Heart right ventricle (tissue), 16 donors: ENCODE results near the gene CXCL10. TPM values are rescaled to one million over a fixed set of nuclear protein-coding genes. Genes with fewer than 3 reads are reported as not detected.

Experiments
- ATAC-seq, 8 donors: fragments of 200-7000 bp; cut with Tn5 transposase; one replicate each; pipeline ENCODE4 v1.9.1; 2020; ENCODE audit warnings: mild to moderate bottlenecking in 8 of 8, moderate library complexity in 8 of 8, moderate number of reproducible peaks in 1 of 8
- DNase-seq, 2 donors: peaks; one replicate each; pipeline ENCODE4 v3.0.0-alpha.2; 2020
- H3K27ac ChIP-seq, 10 donors: fragments of 200-600 bp; sonication (generic) in 2 of 10; one replicate each; pipeline versions ENCODE4 v1.5.0 to v1.8.0; 2020 to 2022; ENCODE audit warnings: mild to moderate bottlenecking in 3 of 10
- H3K27me3 ChIP-seq, 7 donors: fragments of 200-600 bp; one replicate each; pipeline ENCODE4 v1.8.0; 2021 to 2022; ENCODE audit warnings: mild to moderate bottlenecking in 2 of 7
- H3K36me3 ChIP-seq, 9 donors: fragments of 200-600 bp; sonication (generic) in 1 of 9; one replicate each; pipeline versions ENCODE4 v1.5.0 to v1.8.0; 2020 to 2022; ENCODE audit warnings: mild to moderate bottlenecking in 2 of 9
- H3K4me1 ChIP-seq, 9 donors: fragments of 200-600 bp; sonication (generic) in 1 of 9; one replicate each; pipeline versions ENCODE4 v1.5.0 to v1.8.0; 2020 to 2022; ENCODE audit warnings: mild to moderate bottlenecking in 4 of 9
- H3K4me3 ChIP-seq, 10 donors: fragments of 200-600 bp; sonication (generic) in 2 of 10; one replicate each; pipeline versions ENCODE4 v1.5.0 to v1.8.0; 2020 to 2022; ENCODE audit warnings: mild to moderate bottlenecking in 7 of 10, moderate library complexity in 2 of 10
- H3K9me3 ChIP-seq, 11 donors: fragments of 200-600 bp in 10 of 11; sonication (generic) in 2 of 11; one replicate each; pipeline versions ENCODE4 v1.5.0 to v1.8.0; 2013 to 2022; ENCODE audit warnings: mild to moderate bottlenecking in 2 of 11, control low read depth in 1 of 11, moderate library complexity in 1 of 11
- WGBS, 2 donors: extraction: QIAGEN DNeasy Blood & Tissue Kit; methylation state at CpG; one replicate each; pipeline ENCODE4 v1.1.7; 2013; ENCODE audit warnings: inconsistent platforms in 1 of 2; 5-methylcytosine and 5-hydroxymethylcytosine counted together
- intact Hi-C, 10 donors: fragments of 100-400 bp; cut with DNase I; formaldehyde crosslinking; loops; one replicate each; pipeline versions ENCODE4 v1.11.1 to v1.14.2; 2022
- polyA plus RNA-seq, 2 donors: library from polyadenylated mRNA; stranded (reverse); fragments of 200-250 nt; gene quantifications; one replicate each; pipeline ENCODE4 v1.2.3, GENCODE V29; 2013
- total RNA-seq, 10 donors: library from RNA; stranded (reverse); fragmentation: NEBNext Ultra II Directional in 3 of 10; extraction: Animal tissue kit (Norgen Biotek cat#: 25700) in 3 of 10; gene quantifications; one replicate each; pipeline versions ENCODE4 v1.2.1 to v1.2.4, GENCODE V29; 2021 to 2023
- TF ChIP-seq, protein P1 (sequence below), 9 donors: fragments of 200-600 bp; sonication (generic) in 2 of 9; IDR thresholded peaks; one replicate each; pipeline versions ENCODE4 v1.5.0 to v1.8.0; 2021 to 2022; ENCODE audit warnings: antibody characterized with exemption in 9 of 9, mild to moderate bottlenecking in 5 of 9, moderate library complexity in 1 of 9
- donor health status: Arrhythmogenic right ventricular cardiomyopathy.
- donor health status: ischemic (EF 13 %, LVEDD 7.1; RV severe dilation, severe dysfunction).
- donor health status: healthy with polysubstance abuse.
- donor health status: DM: no; HTN: yes; CAD: no.
- donor health status: DM: no; HTN: no; CAD: no.
- donor health status: ischemic (EF 25% LVEDD 6.9; RV normal size, moderate dysfunction).
- donor health status: ischemic (EF 25% LVEDD 5.7; RV mildly dilated, moderate dysfunction).
- donor health status: healthy.
- donor health status: DM: yes; HTN: yes; CAD: no.
- donor health status: Ischemic cardiomyopathy.
- donor health status: ischemic (EF 35%, LVEDD 5.7; RV mildly dilated, moderate dysfunction).
- donor health status: nonischemic (EF 11% LVEDD 7.7; RV severe dilation, severe dysfunction).
- donor health status: DM: yes; HTN: yes; CAD: no.
- donor health status: PGD.
- donor health status: ischemic (EF 29% LVEDD 5.4; RV normal size, mild dysfunction).
- donor health status: nonischemic (EF 23%, LVEDD 6.1; RV moderate dilation, normal function).

CXCL10 gene
- total and polyA plus RNA-seq, 12 donors, result 0.14 to 191 (median 0.86) TPM; not detected in 2

DNA sequence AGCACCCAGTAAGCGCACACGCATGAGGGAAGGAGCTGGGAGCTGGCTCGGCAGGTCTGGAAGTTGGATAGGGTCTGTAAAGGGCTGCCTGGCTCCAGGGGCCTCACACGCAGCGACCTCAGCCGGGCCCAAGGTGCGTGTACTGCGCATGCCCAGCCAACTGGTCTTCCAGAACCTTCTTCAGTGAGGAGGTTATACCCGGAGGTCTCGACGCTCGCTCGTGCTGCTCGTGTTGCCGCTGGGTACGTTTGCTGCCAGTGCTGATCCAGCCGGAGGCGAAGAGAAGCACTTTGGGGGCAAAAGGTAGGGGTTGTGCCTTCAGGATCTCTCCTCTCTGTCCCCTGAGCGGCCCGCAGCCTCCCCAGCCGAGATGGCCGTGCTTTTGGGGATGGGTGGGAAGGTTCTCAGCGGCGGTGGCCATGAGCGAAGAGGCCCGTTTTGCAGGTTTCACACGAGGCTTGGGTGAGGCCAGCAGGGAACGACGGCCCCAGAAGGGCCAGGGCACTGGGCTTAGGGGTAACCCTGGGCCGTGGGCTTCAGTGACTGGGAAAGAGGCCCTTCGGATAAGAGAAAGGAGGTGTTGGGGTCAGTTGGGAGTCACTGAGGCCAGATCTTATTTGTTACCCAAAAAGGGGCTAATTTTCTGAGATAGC lies 12.2 kb downstream of the CXCL10 start:
- H3K4me3 ChIP-seq, result peak overlapping the region in 4 of 10 donors; percentile 16 to 34 (median 25)
- 96 to 97% methylated on average over 31 of the region's 31 CpGs for WGBS, 2 donors

DNA sequence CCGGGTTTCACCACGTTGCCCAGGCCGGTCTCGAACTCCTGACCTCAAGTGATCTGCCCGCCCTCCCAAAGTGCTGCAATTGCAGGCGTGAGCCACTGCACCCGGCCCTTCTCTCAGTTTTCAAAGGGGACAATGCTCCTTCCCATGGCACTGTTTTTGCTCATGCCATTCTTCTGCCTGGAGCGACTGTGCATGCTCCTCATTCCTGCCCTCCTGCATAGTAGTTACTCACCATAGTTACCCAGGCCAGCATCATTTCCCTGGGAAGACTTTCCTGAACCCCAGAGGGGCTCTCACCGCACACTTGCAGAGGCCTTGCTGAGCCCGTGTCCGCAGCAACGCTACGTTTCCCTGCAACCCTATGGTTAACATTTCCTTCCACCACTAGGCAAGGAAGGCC lies 12.7 kb downstream of the CXCL10 start:
- H3K27ac ChIP-seq, result peak overlapping the region in 2 of 10 donors; percentile 86 to 92
- intact Hi-C loops, result loop anchor here in 1 of 10 donors (5.0 kb wide), 1 partner anchor 57 kb away; no protein-coding TSS in a partner anchor
- H3K4me1 ChIP-seq, result peaks cover 2 to 28% (median 20%) of the 10 kb centered on the region in 9 donors
- H3K27me3 ChIP-seq, result no peaks in the 10 kb centered on the region
- H3K4me3 ChIP-seq, result no peak overlapping the region
- no peaks in the 10 kb centered on the region for H3K36me3 ChIP-seq
- ATAC-seq (no peak), DNase-seq (no peak)
- no peaks in the 10 kb centered on the region for H3K9me3 ChIP-seq
- 98% methylated on average over 13 of the region's 13 CpGs for WGBS, 2 donors
- TF ChIP-seq, protein P1, sequence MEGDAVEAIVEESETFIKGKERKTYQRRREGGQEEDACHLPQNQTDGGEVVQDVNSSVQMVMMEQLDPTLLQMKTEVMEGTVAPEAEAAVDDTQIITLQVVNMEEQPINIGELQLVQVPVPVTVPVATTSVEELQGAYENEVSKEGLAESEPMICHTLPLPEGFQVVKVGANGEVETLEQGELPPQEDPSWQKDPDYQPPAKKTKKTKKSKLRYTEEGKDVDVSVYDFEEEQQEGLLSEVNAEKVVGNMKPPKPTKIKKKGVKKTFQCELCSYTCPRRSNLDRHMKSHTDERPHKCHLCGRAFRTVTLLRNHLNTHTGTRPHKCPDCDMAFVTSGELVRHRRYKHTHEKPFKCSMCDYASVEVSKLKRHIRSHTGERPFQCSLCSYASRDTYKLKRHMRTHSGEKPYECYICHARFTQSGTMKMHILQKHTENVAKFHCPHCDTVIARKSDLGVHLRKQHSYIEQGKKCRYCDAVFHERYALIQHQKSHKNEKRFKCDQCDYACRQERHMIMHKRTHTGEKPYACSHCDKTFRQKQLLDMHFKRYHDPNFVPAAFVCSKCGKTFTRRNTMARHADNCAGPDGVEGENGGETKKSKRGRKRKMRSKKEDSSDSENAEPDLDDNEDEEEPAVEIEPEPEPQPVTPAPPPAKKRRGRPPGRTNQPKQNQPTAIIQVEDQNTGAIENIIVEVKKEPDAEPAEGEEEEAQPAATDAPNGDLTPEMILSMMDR (IDR thresholded peaks at IDR 0.05), result no peak

More for the DNA sequence above, 12.2 kb downstream of the CXCL10 start:
- peaks cover 2 to 31% (median 20%) of the 10 kb centered on the region in 9 donors for H3K4me1 ChIP-seq
- intact Hi-C loops, result loop anchor here in 1 of 10 donors (5.0 kb wide), 1 partner anchor 56 kb away; no protein-coding TSS in a partner anchor
- TF ChIP-seq, protein P1 (IDR thresholded peaks at IDR 0.05), result no peak
- H3K27ac ChIP-seq, result peak overlapping the region; percentile 57 to 92 (median 83)
- H3K9me3 ChIP-seq, result no peaks in the 10 kb centered on the region
- no peaks in the 10 kb centered on the region for H3K27me3 ChIP-seq
- DNase-seq, result no peak
- H3K36me3 ChIP-seq, result no peaks in the 10 kb centered on the region
- ATAC-seq, result peak in 6 of 8 donors; percentile 7 to 26 (median 16)

DNA sequence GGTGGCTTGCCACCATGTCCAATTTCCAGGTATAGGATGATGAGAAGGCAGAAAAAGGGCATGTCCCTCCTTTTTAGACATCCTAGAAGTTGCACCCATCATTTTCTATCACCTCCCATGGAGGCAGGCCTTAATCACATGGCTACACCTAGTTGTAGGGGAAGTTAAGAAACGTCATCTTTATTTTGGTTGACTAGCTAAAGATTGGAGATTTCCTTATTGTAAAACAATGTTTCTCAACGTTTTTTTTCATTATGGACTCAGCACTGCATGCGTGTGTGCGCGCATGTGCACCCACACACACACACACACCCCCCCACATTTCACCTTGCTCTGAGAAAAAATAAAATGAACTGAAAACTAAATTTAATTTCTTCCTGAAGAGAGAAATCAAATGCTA lies 14.0 kb downstream of the CXCL10 start:
- no peak overlapping the region for H3K27ac ChIP-seq
- no peaks in the 10 kb centered on the region for H3K36me3 ChIP-seq
- H3K27me3 ChIP-seq, result no peaks in the 10 kb centered on the region
- no peaks in the 10 kb centered on the region for H3K9me3 ChIP-seq
- intact Hi-C loops, result no loop called here
- DNase-seq (no peak), ATAC-seq (no peak)
- no peak overlapping the region for H3K4me3 ChIP-seq
- TF ChIP-seq, protein P1 (IDR thresholded peaks at IDR 0.05), result no peak
- WGBS, 2 donors, result 73 to 83% methylated on average over 5 of the region's 5 CpGs
- H3K4me1 ChIP-seq, result peaks cover 2 to 28% (median 20%) of the 10 kb centered on the region in 9 donors

DNA sequence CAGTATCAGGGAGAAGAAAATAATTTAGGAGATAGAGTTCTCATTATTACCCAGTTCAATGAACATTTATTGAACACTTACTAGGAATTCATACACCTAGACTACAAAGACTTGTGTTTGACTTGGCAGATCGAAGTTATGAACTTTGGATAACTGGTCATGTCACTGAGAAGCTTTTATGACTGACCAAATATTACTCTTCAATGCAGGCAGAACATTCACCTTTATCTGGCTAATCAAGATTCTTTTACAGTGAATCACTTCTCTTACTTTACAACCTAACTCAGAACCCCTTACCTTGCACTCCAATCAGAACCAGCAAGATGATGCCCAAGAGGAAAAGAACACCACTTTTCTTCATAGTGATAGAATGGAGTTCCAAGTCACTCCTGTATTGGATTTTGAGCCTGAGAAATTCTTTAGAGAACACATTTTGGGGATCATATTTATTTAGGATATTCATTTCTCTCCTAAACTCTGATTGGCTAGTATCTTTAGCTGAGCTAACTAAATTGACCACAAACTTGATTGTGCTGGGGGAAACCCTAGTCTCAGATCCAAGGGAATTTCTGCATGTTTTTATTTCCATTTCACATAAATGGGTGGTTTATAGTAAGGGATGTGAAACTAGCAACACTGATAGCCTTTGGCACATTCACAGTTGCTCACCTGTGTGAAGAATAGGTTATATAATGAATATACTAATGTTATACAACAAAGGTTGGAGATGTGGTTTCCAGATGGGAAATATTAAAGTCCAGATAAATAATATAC lies 16.0 kb downstream of the CXCL10 start, which contains the start of gene CXCL9:
TSS of gene CXCL9 (minus strand) at position 421 of the 774 bp plus-strand sequence. CDS start at position 361, 60 bp downstream.
- Histone ChIP-seq H3K9me3 (no peaks in the 10 kb centered on the region), H3K4me3 (no peak within 1 kb of the TSS), H3K36me3 (no peaks in the 10 kb centered on the region), H3K4me1 (peaks cover under 1 to 29% (median 18%) of the 10 kb centered on the region in 9 donors), H3K27me3 (no peaks in the 10 kb centered on the region), H3K27ac (no peak within 1 kb of the TSS)
- intact Hi-C loops, result no loop called here
- DNase-seq (no peak), ATAC-seq (no peak)
- WGBS, 2 donors, result 72 to 82% methylated on average over 1 of the region's 1 CpG
- TF ChIP-seq, protein P1 (IDR thresholded peaks at IDR 0.05), result no peak
